Embryonic facial prominence (tissue), 1 donor: ENCODE results near the gene LTB.
A peak's percentile ranks its signal among the peaks of the same experiment; 100 is the strongest.

ENCODE experiments used
- DNase-seq: peaks from one replicate; pipeline ENCODE4 v3.0.0-alpha.2; 2016; ENCODE audit errors: extremely low spot score

Gene LTB

GRCh38 chr6:31582230-31582643 lies at the start of gene LTB:
TSS of gene LTB (minus strand) at chr6:31582424. CDS start at chr6:31582417, 7 bp downstream.
- no peak for DNase-seq

GRCh38 chr6:31631681-31632278 lies 49.6 kb upstream of the LTB start:
- no peak for DNase-seq

- no peak for DNase-seq
Observed at GRCh38 chr6:31631209-31631608, 49.0 kb upstream of the LTB start.

GRCh38 chr6:31630177-31630934 lies 48.1 kb upstream of the LTB start:
- no peak for DNase-seq

- no peak for DNase-seq
Observed at GRCh38 chr6:31629014-31629413, 46.8 kb upstream of the LTB start.

GRCh38 chr6:31627690-31628287 lies 45.6 kb upstream of the LTB start:
- no peak for DNase-seq

- no peak for DNase-seq
Observed at GRCh38 chr6:31626952-31627351, 44.7 kb upstream of the LTB start.

GRCh38 chr6:31624070-31624469 lies 41.8 kb upstream of the LTB start:
- DNase-seq, result no peak

- DNase-seq, result no peak
Observed at GRCh38 chr6:31622684-31623091, 40.5 kb upstream of the LTB start.

- no peak for DNase-seq
Observed at GRCh38 chr6:31621991-31622390, 39.8 kb upstream of the LTB start.

GRCh38 chr6:31621320-31621939 lies 39.2 kb upstream of the LTB start:
- DNase-seq, result no peak

GRCh38 chr6:31620586-31621319 lies 38.5 kb upstream of the LTB start, which contains the start of gene PRRC2A:
TSS of gene PRRC2A (plus strand) at chr6:31620715. CDS start at chr6:31622790, 2,075 bp downstream.
- peak; percentile 68 for DNase-seq

- peak; percentile 98 for DNase-seq
Observed at GRCh38 chr6:31619805-31620585, 37.8 kb upstream of the LTB start.

- no peak for DNase-seq
Observed at GRCh38 chr6:31617010-31617409, 34.8 kb upstream of the LTB start.

GRCh38 chr6:31615748-31616147 lies 33.5 kb upstream of the LTB start:
- DNase-seq, result no peak

- no peak for DNase-seq
Observed at GRCh38 chr6:31614684-31615578, 32.7 kb upstream of the LTB start, which contains the start of gene AIF1. TSS of gene AIF1 (plus strand) at chr6:31615234. CDS start at chr6:31615330, 96 bp downstream.

GRCh38 chr6:31614075-31614619 lies 31.9 kb upstream of the LTB start:
- DNase-seq, result no peak

GRCh38 chr6:31610968-31611367 lies 28.7 kb upstream of the LTB start:
- no peak for DNase-seq
